Measurements from ENCODE around the gene XAB2. TPM values are rescaled to one million over a fixed set of nuclear protein-coding genes. Genes with fewer than 3 reads are reported as not detected.

XAB2 gene
- total and polyA plus RNA-seq, 2 donors (not counting 1 experiment from before 2014, with no cell fraction given), result 62.7 to 93.8 TPM

- Mint-ChIP-seq H3K27ac (no peak overlapping the region), H3K4me1 (no peaks in the 10 kb centered on the region), H3K4me3 (no peak overlapping the region), H3K27me3 (no peaks in the 10 kb centered on the region), H3K9me3 (ENCODE audit: insufficient read depth) (no peaks in the 10 kb centered on the region)
- Histone ChIP-seq H3K9ac (ENCODE audit: low read length) (no peak overlapping the region), H3K36me3 (replicated peaks in 1 of 2; ENCODE audit: control extremely low read depth in 1 of 2, control insufficient read depth in 1 of 2, extremely low read depth in 1 of 2, insufficient read depth in 2 of 2, low read length in 1 of 2) (peaks cover 0 to 11% of the 10 kb centered on the region in 2 experiments), H3K9me3 (ENCODE audit: control extremely low read depth in 1 of 3, control insufficient read depth in 2 of 3, insufficient read depth in 1 of 3, low read length in 2 of 3) (peaks cover 0 to 10% (median 0%) of the 10 kb centered on the region in 3 donors), H3K4me2 (replicated peaks; ENCODE audit: low read depth, low read length, poor library complexity, severe bottlenecking) (no peak overlapping the region), H3K4me1 (ENCODE audit: control insufficient read depth in 2 of 2, insufficient read depth in 2 of 2, low read length in 2 of 2) (no peaks in the 10 kb centered on the region), H3K4me3 (ENCODE audit: control extremely low read depth in 1 of 5, extremely low read depth in 1 of 5, insufficient read depth in 1 of 5, low read depth in 2 of 5, low read length in 4 of 5) (no peak overlapping the region), H3K79me2 (ENCODE audit: control insufficient read depth, insufficient read depth, low read length) (no peaks in the 10 kb centered on the region), H3K27ac (ENCODE audit: low read length in 2 of 2) (no peak overlapping the region), H3K27me3 (replicated peaks in 1 of 4; ENCODE audit: control extremely low read depth in 1 of 4, control insufficient read depth in 3 of 4, insufficient read depth in 4 of 4, low read length in 3 of 4) (no peaks in the 10 kb centered on the region), H4K20me1 (ENCODE audit: control insufficient read depth, insufficient read depth, low read length, poor library complexity, severe bottlenecking) (no peaks in the 10 kb centered on the region), H2AFZ (ENCODE audit: insufficient read depth, low read depth, low read length, poor library complexity, severe bottlenecking) (no peak overlapping the region)
- CTCF ChIA-PET, result no interaction called here
- DNase-seq (no peak), ATAC-seq (ENCODE audit: low read depth) (no peak)
- POLR2A ChIA-PET, result no interaction called here
- 95% methylated on average over 52 of the region's 59 CpGs for WGBS (ENCODE audit: insufficient coverage)
- TF ChIP-seq CTCF (IDR thresholded peaks at IDR 0.05), result no peak
- no peak for TF ChIP-seq EZH2 (IDR thresholded peaks at IDR 0.05; ENCODE audit: borderline replicate concordance, insufficient read depth, low read depth, low read length, poor library complexity, severe bottlenecking)
- intact Hi-C loops (cut with micrococcal nuclease), result no loop called here
These were observed 14.2 kb downstream of the XAB2 start for GRCh38 chr19:7614859-7615741.

Data from B cell (primary cell).